COR-L47 (cell line): ENCODE results near the gene ARHGAP30.
A peak's percentile ranks its signal among the peaks of the same experiment; 100 is the strongest.
"Not testable (repeated sequence)": the region's sequence is repeated elsewhere in the genome, so short reads cannot be mapped to it uniquely, and the experiment has no call there.

Experiments used
- DNase-seq: peaks from one replicate; lab custom pipeline; 2025; lab: John Stamatoyannopoulos, UW

Gene ARHGAP30

DNA sequence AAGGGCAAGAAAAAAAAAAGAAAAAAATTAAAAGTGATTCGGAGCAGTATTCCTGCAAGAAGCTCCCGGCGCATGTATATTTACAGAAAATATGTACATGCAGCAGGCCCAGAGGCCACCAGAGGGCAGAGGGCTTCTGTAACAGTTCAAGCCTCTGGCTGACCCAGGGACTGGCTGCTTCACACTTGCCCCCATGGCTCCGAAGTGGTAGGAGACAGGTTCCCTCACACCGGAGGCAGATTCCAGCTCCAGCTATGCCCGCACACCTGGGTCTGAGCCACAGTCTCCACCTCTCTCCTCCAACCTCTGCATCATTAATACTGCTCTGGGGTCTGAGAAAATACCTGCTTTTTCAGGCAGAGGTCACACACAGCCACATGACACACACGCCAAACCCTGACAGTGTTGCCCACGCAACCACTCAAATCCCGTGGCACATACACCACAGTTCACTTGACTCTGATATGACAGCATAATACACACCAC, 2.2 kb upstream of the ARHGAP30 start:
- DNase-seq, result no peak

DNA sequence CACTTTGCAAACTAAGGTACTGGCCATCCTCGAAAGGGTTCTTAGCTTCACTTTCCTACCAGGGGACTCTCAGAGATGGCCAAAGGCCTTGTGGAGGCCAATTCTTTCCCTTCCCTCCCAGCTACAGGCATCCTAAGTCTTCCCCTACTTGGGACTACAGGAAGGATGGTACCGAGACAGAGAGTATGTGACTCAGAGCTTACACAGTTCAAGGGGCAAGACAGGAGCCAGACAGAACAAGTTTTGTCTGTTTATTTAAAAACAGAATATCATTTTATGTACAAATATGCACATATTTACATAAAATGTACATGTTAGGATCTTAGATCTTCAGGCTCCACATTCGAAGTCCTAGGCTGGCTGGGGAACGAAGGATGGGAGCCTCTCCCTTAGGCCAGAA, 1.1 kb upstream of the ARHGAP30 start:
- no peak for DNase-seq

DNA sequence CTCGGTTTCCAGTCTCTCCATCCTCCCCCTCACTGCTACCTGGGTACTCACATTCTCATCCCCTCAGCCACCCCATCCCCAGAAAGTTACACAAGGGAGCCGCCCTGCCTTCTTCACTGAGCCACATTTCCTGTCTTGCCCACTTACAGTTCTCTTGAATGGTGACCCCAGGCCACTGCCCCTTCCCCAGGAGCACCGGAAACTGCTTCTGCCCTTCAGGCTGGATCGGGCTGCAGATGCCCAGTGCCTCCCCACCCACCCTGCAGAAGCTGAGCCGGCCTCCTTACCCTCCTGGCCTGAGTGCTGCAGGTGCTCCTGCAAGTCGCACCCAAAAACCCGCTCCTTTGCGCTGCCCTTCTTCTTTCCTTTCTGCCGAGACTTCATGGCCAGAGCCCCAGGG, 450 bp downstream of the ARHGAP30 start:
- DNase-seq, result no peak

GRCh38 chr1:161068306-161069234, 1.1 kb downstream of the ARHGAP30 start:
- DNase-seq, result no peak

GRCh38 chr1:161066694-161067093, 3.0 kb downstream of the ARHGAP30 start:
- no peak for DNase-seq

GRCh38 chr1:161065681-161066080, 4.0 kb downstream of the ARHGAP30 start:
- not testable (repeated sequence) for DNase-seq

- not testable (repeated sequence) for DNase-seq
These were observed 5.8 kb downstream of the ARHGAP30 start for GRCh38 chr1:161063936-161064335.

DNA sequence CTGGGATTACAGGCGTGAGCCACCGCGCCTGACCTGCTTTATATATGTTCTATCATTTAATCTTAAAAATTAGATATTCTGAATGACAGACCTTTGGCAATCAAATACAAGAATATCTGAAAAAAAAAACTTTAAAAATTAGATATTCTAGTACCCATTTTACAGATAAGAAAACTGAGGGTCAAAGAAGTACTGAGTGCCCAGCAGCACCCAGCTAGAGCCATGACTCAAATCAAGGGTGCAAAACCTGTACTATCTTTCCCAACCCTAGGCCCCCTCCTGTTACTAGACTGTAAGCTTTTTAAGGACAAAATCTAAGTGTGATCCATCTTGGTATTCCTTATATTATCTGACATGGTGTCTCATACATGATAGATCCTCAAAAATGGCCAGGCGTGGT, 8.3 kb downstream of the ARHGAP30 start:
- no peak for DNase-seq

- DNase-seq, result no peak
These were observed 10.4 kb downstream of the ARHGAP30 start for GRCh38 chr1:161059293-161059692.

DNA sequence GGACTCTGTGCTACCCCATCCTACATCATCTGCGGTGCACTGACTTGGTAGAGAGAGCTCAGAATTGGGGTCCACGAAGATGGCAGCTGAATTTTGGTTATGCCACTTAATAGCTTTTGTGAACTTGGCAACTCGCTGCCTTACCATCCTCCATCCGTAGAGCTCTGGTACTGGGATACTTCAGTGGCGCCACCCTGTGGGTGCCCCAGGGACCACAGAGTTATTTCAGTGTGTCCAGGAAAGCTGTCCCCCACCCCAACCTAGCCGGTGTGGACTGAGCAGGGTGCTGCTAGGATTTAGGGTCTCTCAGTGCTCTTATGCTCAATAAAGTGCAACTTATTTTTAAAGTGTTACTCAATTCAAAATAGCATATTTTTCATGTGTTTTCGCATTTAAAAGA, 14.9 kb downstream of the ARHGAP30 start:
- DNase-seq, result no peak

DNA sequence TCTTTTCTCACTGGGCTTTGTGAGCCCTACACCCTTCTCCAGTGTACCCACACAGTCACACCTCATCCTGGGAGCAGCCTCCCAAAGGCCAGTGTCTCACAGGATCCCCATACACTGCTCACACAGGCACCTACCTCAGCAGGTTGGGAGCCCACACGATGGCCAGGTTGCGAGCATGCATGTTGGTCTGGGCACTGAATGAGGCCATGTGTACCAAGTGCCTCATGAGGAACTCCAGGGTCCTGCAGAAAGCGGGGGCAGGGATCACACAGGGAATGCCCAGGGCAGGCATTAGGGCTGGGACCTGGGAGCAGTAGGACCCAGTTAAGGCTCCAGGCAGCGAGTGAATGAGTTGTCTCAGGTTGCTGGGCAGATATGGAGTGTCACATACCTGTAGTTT, 15.5 kb downstream of the ARHGAP30 start:
- no peak for DNase-seq

GRCh38 chr1:161052899-161053298, 16.8 kb downstream of the ARHGAP30 start:
- no peak for DNase-seq

GRCh38 chr1:161051219-161051618, 18.5 kb downstream of the ARHGAP30 start:
- no peak for DNase-seq

DNA sequence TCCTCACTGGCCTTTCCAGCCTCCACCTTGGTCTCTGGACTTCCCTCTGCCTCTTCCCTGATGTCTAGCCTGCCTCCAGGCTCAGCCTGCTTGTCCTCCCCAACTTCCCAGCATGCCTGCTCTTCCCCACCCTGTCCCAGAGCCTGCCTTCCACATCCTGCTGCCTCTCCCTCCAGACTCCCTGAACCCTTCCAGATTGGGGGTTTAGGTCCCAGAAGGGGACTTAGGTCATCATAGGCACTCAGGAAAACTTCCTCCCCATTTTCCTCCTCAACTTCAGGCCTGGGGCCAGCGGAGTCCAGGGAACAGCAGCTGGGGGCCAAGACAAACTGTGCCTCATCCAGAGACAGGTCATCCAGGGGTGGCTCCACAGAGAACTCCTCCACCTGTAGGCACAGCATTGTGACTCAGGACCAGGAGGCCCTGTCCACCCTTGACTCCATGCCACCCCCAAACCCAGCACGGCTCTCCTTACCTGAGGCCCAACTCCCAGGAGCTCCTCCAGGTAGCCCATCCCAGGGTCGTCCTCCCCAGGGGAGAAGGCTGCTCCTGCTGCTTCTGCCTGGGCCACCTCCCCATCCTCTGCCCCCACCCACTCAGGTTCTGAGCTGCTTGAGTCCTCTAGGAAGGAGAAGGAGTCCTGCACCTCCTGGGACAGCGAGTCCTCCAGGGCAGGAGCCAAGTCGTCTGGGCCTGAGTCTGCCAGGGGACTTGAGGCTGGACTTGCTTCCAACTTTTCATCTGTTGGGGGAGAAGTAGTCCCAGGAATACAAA, 20.6 kb downstream of the ARHGAP30 start:
- DNase-seq, result no peak

GRCh38 chr1:161047436-161048420, 22.0 kb downstream of the ARHGAP30 start:
- DNase-seq, result no peak

- DNase-seq, result no peak
These were observed 23.0 kb downstream of the ARHGAP30 start for GRCh38 chr1:161046605-161047228.

- peak; percentile 91 for DNase-seq
These were observed 23.7 kb downstream of the ARHGAP30 start, which contains the start of gene USF1 for GRCh38 chr1:161045736-161046604. TSS of gene USF1 (minus strand) at chr1:161045977. CDS start at chr1:161043275, 2,702 bp downstream.

DNA sequence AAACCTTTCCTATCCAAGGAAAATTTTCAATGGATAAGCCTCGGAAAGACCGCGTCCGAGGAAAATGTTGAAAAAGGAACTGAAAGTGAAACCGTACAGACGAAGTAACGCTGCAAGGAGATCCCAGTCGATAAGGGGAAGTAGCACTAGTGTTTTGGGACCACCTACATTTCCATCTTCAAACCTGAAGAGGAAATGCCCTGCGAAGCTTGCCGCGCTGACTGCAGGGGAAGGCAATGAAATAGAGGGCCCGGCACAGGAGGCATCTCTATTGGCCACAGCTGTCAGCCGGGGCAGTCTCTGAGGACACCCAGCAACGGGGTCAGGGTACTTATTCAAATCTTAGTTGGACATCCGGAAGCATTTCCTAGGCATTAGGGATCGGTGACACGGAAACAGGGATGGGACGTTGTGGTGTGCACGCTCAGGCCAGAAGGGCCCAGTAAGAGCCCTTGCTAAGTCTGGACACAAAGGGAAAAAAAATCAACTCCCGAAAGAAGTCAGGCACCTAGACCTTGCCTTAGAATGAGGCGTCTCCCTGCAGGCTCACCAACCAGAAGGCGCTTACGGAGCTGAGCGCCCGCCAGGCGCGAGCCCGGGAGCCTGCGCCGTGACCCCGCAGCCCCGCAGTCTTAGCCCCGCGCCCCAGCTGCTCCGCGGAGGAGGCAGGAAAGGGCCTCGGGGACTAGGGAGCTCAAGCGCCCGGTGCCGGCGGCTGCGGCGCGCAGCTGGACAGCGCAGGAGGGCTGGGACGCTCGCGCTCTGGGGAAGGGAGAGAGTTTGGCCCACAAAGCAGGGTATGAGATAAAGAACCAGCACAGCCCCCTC, 24.6 kb downstream of the ARHGAP30 start:
- DNase-seq, result peak; percentile 42

- DNase-seq, result no peak
These were observed 25.2 kb downstream of the ARHGAP30 start for GRCh38 chr1:161044535-161044907.
